Transverse colon (tissue), 4 donors: ENCODE measurements around the gene CCNQ.

Experiments
- CTCF ChIP-seq, 5 experiments: fragments of 200-600 bp in 3 of 5; fragments of 450-650 bp in 2 of 5; sonication (generic) in 3 of 5; IDR thresholded peaks; 1 replicate in 2 of 5; 2 replicates in 3 of 5; pipeline ENCODE4 v1.5.1; 2016 to 2017; ENCODE audit warnings: antibody characterized with exemption in 5 of 5, inconsistent platforms in 3 of 5, mild to moderate bottlenecking in 2 of 5, moderate library complexity in 1 of 5
- EP300 ChIP-seq: sonication (generic); formaldehyde crosslinking; IDR thresholded peaks from one replicate; pipeline ENCODE4 v1.6.1; 2017; ENCODE audit warnings: antibody characterized with exemption, low read depth
- POLR2A ChIP-seq: fragments of 450-650 bp; IDR thresholded peaks from one replicate; pipeline ENCODE4 v1.6.1; 2016; ENCODE audit warnings: antibody characterized with exemption, mild to moderate bottlenecking, moderate library complexity
- POLR2AphosphoS5 ChIP-seq, 3 donors: sonication (generic); formaldehyde crosslinking; IDR thresholded peaks; one replicate each; pipeline ENCODE4 v1.6.1; 2016; ENCODE audit warnings: antibody characterized with exemption in 3 of 3

- TF ChIP-seq CTCF (IDR thresholded peaks at IDR 0.05) (no peak), POLR2AphosphoS5 (IDR thresholded peaks at IDR 0.05) (no peak), POLR2A (no peak), EP300 (no peak)
Measured at GRCh38 chrX:153634236-153634635, 35.3 kb upstream of the CCNQ start.
